Fibroblast of mammary gland (primary cell): Measurements from ENCODE around the gene PSMA7.

Experiments used
- DNase-seq: peaks from one replicate; pipeline ENCODE4 v3.0.0-alpha.2; 2010; ENCODE audit warnings: low read depth
- H3K4me3 ChIP-seq: 2 replicates; pipeline ENCODE4 v1.5.1; 2011; ENCODE audit warnings: low read depth, mild to moderate bottlenecking, low read length, moderate library complexity; ENCODE audit not compliant: control insufficient read depth
- CTCF ChIP-seq: conservative IDR thresholded peaks from 2 replicates; pipeline ENCODE4 v1.5.1; 2011; ENCODE audit warnings: low read depth, low read length, inconsistent platforms; ENCODE audit not compliant: control insufficient read depth, insufficient read depth

PSMA7 gene

GRCh38 chr20:62163986-62164762 lies 21.0 kb upstream of the PSMA7 start:
- no peak overlapping the region for H3K4me3 ChIP-seq
- no peak for DNase-seq
- no peak for TF ChIP-seq CTCF

GRCh38 chr20:62163485-62163865 lies 20.3 kb upstream of the PSMA7 start:
- DNase-seq: no peak

GRCh38 chr20:62162765-62163484 lies 19.7 kb upstream of the PSMA7 start:
- DNase-seq: no peak
- H3K4me3 ChIP-seq: no peak overlapping the region
- no peak for TF ChIP-seq CTCF

More at GRCh38 chr20:62163485-62163865, 20.3 kb upstream of the PSMA7 start:
- H3K4me3 ChIP-seq: no peak overlapping the region
- no peak for TF ChIP-seq CTCF

DNA sequence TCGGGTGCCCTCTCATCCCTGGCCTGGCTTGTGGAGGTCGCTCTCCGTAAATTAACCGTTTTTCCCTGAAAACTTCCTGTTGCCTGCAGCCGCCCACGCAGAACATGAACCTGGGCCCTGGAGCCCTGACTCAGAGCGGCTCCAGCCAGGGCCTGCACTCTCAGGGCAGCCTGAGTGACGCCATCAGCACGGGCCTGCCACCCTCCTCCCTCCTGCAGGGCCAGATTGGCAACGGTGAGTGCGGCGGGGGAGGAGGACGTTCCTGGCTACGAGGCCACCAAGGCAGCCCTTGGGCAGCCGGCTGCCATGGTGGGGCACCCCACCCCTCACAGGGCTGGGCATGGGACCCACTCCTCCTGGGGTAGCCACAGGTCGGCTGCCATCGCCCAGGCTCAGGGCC lies 18.2 kb upstream of the PSMA7 start:
- no peak for TF ChIP-seq CTCF
- no peak overlapping the region for H3K4me3 ChIP-seq
- peak; percentile 93 for DNase-seq

DNA sequence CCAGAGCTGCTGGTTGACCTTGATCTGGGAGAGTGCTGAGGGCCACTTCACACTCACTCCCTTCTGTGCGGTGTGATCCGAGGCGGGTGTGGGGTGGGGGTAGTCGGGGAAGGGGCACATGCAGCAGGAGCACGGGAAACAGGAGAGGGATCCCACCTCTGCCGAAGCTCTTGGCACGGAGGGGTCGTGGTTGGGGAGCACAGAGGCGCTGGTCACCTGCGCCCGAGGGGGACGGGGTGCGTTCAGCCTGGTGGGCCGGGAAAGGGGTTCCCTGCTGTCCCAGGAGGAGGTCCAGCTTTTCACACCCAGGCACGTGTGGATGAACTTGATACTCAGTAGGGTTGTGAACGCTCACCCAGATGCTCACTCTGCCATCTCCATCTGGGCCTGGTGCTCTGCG lies 17.7 kb upstream of the PSMA7 start:
- no peak overlapping the region for H3K4me3 ChIP-seq
- DNase-seq: no peak
- TF ChIP-seq CTCF: no peak

DNA sequence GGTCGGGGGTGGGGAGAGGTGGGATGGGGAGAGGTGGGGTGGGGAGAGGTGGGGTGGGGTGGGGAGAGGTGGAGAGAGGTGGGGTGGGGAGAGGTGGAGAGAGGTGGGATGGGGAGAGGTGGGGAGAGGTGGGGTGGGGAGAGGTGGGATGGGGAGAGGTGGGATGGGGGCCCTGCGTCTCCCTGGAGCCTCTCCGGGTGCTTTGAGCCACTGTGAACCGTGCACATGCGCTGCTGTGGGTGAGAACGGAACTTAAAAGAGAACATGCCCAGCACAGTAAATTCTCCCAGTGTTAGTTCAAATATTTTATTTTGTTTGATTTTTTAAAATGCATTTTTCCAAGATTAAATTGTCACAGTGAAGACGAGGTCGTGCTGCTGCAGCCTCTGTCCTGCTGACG lies 17.1 kb upstream of the PSMA7 start:
- no peak for DNase-seq
- TF ChIP-seq CTCF: no peak
- H3K4me3 ChIP-seq: no peak overlapping the region
